Limb (tissue), 2 donors: Measurements from ENCODE around the gene AMOTL1.
"Not testable (repeated sequence)": the region's sequence is repeated elsewhere in the genome, so short reads cannot be mapped to it uniquely, and the experiment has no call there.

ENCODE experiments used
- DNase-seq, 2 donors: peaks; one replicate each; pipeline ENCODE4 v3.0.0-alpha.2; 2016; ENCODE audit errors: extremely low spot score in 2 of 2

AMOTL1 gene

GRCh38 chr11:94770563-94771120 is 2.5 kb downstream of the AMOTL1 start:
- DNase-seq: no peak

GRCh38 chr11:94771390-94771789 is 3.2 kb downstream of the AMOTL1 start:
- no peak for DNase-seq

DNA sequence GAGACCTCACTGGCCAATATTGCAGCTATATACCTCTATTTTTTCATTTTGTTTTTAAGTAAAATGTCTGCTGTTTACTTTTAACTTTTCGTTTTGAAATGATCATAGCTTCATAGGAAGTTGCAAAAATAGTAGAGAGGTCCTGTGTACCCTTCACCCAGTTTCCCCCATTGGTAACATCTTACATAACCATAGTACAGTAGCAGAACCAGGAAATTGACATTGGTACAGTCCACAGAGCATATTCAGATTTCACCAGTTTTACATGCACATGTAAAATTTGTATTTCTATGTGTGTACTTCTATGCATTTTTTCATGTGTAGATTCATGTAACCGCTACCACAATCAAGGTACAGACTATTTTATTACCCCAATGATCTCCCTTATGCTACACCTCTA is 3.8 kb downstream of the AMOTL1 start:
- no peak for DNase-seq

DNA sequence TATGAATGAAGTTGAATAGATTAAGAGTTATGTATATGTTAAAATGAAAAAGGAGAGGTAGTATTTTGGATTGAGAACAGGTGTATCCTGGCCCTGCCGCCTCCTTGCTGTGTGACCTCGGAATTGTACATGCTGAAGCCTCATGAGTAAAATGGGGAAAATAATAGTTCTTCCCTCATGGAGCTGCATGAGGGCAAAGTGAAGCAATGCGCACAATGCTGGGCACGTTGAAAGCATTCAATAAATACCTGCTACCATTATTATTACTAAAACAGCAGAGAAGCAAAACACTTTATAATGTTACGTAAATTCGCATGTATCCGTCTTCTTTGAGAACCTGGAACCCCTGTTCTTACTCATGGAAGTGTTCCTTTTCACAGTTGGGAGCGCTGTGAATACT is 5.7 kb downstream of the AMOTL1 start:
- no peak for DNase-seq

DNA sequence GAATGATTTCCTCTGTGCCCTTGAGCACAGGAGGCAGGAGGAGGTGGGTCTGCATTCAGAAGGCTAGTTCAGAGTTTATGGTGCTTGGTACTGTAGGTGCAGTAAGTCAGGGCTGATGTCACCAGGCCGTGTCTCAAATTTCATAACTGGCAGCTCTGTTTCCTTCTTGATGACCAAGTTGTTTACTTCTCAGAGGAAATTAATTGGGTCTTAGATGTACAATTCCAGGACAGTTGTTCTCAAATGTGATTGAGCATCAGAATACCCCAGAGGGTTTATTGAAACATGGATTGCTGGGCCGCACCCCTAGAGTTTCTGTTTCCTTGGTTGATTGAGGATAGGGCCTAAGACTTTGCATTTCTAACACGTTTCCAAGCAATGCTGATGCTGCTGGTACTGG is 6.2 kb downstream of the AMOTL1 start:
- DNase-seq: no peak

DNA sequence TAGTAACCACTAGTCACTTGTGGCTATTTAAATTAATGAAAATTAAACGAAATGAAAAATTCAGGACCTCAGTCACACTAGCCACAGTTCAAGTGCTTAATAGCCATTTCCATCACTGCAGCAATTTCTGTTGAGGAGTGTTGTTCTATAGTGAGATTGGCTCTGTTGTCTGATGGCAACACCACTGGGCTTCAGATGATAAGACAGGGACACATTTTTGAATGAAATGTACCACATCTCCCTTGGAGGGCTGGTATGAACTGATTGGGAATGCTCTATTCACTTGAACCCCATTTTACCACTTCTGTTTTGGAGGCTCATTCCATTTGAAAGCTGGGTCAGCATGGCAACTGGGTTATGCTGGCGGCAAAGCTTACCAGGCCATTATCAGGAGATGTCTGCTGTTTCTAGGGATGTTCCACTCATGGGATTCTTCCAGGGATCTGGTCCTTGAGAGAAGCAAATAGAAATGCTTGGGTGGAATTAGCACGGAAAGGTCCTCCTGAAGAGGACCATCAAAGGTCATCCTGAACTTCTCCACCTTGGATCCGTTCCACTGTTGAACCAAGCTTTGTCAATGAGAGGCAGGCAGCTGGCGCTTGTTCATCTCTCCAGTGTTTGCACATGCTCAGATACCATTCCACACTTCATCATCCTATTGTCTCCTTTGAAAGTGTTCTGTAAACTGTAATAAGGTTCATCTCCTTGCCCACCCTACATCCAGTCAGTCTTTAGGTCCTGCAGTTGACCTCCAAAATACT is 7.6 kb downstream of the AMOTL1 start:
- DNase-seq: no peak

- DNase-seq: peak in 1 of 2 donors; percentile 50
Measured at GRCh38 chr11:94776351-94777321, 8.5 kb downstream of the AMOTL1 start.

DNA sequence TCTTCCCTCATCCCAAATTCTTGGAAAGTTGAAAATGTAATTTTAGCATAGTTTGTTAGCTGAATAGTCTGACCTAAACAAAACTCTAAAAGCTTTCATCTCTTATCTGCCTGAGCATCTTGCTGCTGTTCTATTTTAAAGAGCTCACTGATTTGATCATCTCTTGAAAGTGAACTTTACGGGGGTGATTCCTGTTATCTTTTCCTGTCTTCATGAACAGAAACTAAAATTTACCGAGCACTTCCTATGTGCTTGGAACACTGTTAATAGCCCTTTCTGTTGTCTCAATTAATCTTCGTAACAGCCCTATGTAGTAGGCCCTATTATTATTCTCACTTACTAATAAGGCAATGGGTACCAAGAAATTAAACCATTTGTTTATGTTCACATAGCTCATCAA is 12.3 kb downstream of the AMOTL1 start:
- no peak for DNase-seq

DNA sequence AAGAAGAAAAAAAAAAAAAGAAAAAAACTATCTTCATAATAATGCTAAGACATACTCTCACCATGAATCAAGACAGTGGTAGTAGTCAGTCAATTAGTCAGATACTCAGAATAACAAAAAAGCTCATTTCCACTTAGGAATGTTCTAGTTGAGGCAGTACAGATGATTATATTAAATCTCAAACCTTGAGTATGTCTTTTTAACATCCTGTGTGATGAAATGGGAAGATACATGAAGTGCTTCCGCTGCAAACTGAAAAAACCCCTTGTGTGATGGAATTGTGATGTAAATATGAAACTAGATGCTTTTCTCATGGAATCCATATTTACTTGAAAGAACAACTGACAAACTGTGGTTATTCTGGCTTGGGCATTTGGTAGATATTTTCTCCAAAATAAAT is 13.7 kb downstream of the AMOTL1 start:
- no peak for DNase-seq

GRCh38 chr11:94782446-94782845 is 14.3 kb downstream of the AMOTL1 start:
- DNase-seq: no peak

- DNase-seq: no peak
Measured at GRCh38 chr11:94784884-94785283, 16.7 kb downstream of the AMOTL1 start.

DNA sequence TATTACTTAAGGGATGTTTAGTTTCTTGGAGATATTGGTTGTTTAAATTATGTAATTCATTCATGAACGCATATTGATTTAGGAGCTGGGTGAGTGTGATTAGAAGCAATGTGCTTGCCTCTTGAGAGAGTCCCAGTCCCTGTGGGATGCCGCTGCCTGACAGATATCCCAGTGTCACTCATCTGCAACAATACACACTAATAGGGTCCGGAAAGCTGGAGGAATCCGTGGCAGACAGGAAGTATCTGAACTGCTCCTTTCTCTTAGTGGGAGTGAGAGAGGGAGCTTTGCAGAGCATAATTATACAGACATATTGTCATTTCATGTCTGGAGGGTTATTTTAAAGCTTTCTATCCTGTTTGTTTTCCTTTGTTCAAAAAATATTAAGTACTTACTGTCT is 17.4 kb downstream of the AMOTL1 start:
- no peak for DNase-seq

DNA sequence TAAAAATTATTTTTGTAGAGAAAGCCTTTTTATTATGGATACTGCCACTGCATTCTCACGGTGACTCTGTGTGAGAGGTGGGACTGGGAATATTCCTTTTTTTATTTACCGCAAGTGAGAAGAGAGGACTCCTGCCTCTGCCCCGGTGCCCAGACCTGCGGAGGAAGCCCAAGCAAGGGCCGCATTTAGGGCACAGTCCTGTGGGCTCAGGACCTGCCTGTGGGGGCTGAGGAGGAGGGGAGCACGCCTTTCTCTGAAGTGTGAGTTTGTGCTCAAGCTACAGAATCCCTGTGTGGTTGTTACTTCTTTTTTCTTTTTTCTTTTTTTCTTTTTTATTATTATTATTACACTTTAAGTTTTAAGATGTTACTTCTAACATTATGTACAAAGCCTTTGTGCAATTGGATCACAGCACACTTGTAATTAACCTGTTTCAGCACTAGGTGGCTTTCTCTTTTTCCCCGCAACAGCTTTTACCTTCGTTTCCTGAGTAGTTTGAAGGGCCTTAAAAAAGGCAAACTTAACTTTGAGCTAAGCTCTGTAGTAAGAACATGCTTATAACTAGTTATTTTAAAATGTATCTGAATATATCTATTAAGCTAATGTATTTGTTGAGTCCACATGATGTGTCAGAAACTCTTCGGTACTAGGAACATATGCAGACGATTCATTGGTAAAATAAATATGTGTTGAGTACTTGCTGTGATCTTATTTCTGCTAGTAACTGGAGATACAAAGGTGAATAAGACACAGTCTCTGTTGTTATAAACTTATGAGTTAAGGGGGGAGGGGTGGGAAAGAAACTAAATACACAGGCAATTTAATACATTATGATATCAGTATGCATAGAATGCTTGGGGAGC is 18.3 kb downstream of the AMOTL1 start:
- DNase-seq: no peak

DNA sequence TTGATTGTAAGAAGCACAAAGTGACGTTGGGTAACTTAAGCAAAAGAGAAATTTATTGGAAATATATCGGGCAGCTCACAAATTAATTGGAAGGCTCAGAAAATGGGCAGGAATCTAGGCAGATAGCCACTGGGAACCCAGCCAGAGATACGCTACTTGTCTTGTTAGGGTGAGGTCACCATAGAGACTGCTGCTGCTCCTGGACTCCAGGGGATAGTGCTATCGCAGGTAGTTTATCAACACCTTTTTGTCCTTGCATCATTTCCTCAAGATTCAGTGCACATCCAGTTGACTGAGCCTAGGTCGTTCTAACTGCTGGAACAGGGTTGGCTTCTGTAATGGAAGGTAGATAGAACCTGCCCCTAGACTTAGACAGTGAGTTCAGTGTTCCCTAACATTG is 19.6 kb downstream of the AMOTL1 start:
- DNase-seq: no peak

DNA sequence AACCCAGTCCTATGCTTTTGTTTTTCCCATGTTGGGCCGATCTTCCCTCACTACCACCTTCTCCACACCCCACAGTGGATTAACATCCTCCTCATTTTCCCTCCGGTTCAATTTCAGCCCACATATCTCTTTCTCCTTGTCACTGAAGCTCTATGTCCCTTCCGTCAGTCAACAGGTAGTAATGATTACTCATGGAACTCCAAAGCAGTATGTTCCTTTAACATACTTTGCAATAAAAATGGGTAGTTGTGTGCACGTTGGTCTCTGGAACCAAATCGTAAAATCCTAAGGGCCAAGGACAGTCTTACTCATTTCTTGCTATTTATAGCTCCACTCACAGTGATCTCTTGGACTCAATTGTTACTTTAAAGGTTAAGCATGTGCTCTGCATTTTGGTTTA is 20.2 kb downstream of the AMOTL1 start:
- no peak for DNase-seq

DNA sequence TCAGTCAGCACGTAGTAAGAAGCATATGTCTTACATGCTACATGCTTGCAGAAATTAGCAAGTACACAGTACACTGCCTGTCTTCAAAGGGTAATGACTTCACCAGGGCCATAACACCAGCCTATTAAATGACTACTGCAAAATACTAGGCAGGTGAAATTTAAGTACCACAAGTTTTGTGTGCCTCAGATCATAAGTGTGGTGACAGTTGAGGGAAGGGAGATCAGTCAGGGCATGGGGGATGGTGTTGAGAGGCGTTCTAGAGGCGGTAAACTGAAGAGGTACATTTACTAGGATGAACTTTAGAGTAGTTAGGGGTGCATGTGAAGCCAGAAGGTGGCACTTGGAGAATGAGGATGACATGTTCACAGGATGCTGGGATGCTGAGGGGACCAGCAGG is 22.0 kb downstream of the AMOTL1 start:
- no peak for DNase-seq

DNA sequence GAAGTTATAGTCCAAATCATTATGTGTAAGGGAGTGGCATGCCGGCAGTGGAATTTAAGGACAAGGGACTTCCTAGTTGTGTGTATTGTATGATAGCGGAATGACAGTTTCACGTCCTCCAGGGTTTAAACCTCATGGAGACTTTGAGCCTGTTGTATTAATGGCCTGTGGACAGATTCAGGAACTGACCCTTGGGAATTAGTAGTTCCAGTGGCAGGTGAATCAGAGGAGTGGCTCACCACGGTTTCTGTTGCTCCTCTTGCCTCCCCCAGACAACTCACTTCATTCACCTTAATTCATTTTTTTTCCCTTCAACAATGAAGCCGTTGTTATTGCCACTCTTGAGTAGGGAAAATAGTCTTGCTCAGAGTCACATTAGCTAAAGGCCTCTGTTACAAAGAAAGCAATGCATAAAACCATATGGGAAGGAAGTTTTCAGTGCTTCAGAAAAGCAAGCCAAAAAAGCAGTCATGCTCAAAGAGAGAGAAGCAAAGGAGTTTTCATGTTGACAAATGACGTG is 22.6 kb downstream of the AMOTL1 start:
- DNase-seq: no peak

DNA sequence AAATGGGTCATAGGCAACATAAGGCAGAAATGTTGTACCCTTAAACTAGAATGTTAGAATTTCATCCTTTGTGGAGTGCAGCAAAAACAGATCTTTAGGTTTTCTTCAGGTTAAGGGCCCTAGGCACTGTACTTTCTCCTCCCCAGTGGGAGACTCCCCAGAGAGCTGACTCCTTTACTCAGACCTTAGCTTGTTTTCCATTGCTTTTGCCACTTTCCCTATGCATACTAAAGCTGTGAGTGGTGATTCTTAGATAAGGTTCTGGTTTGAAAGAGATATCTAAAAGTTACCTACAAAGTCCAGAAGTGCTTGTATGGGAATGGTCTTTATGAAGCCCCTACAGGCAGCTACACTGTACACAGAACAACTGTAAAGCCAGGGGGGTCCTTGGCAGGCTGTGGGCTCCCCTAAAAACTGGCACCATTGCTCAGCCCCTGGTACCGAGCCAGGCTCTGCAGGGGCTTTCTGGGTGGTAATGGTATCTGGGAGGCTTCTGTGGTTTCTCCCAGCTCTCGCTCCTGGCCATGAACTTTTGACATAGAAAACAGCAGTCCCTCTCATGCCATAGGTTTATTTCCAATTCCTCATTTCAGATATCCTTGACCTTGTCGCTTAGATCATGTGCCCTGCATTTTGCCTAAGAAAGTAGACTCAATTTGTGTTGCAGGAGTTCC is 23.2 kb downstream of the AMOTL1 start:
- DNase-seq: no peak

- not testable (repeated sequence) for DNase-seq
Measured at GRCh38 chr11:94791942-94792341, 23.8 kb downstream of the AMOTL1 start.

- DNase-seq: no peak
Measured at GRCh38 chr11:94792451-94792850, 24.3 kb downstream of the AMOTL1 start.

- no peak for DNase-seq
Measured at GRCh38 chr11:94793002-94793401, 24.8 kb downstream of the AMOTL1 start.
